HL-60 (cell line): ENCODE data around the gene TC2N.

Source experiments
- DNase-seq, 2 experiments: peaks; one replicate each; pipeline ENCODE4 v3.0.0-alpha.2; 2010 to 2020; ENCODE audit warnings: low read depth in 1 of 2, low spot score in 1 of 2
- H3K27ac ChIP-seq: fragments of 250-450 bp; sonication (Bioruptor Pico); replicated peaks from 2 replicates; pipeline ENCODE4 v1.5.1; 2020; ENCODE audit warnings: mild to moderate bottlenecking, moderate library complexity
- H3K27me3 ChIP-seq: fragments of 250-450 bp; sonication (Bioruptor Pico); 2 replicates; pipeline ENCODE4 v1.5.1; 2021; ENCODE audit warnings: mild to moderate bottlenecking, moderate library complexity; ENCODE audit not compliant: insufficient read depth, poor library complexity, severe bottlenecking
- H3K4me3 ChIP-seq: replicated peaks from 2 replicates; pipeline ENCODE4 v1.5.1; 2011; ENCODE audit warnings: mild to moderate bottlenecking, control low read depth, low read length; ENCODE audit not compliant: insufficient read depth
- GABPA ChIP-seq: IDR thresholded peaks from 2 replicates; pipeline ENCODE4 v1.6.1; 2012; ENCODE audit warnings: low read depth
- POLR2AphosphoS5 ChIP-seq: IDR thresholded peaks from 2 replicates; pipeline ENCODE4 v1.6.1; 2012; ENCODE audit warnings: low read depth
- REST ChIP-seq: IDR thresholded peaks from 2 replicates; pipeline ENCODE4 v1.6.1; 2012; ENCODE audit warnings: low read depth; ENCODE audit not compliant: insufficient replicate concordance
- SPI1 ChIP-seq: IDR thresholded peaks from 2 replicates; pipeline ENCODE4 v1.6.1; 2012; ENCODE audit warnings: low read depth, mild to moderate bottlenecking, borderline replicate concordance
- TF ChIP-seq, protein P1 (sequence below): IDR thresholded peaks from one replicate; pipeline ENCODE4 v1.5.1; 2011; ENCODE audit warnings: low read length, control low read depth, inconsistent platforms; ENCODE audit not compliant: insufficient read depth

Gene TC2N

GRCh38 chr14:91732859-91733477 is 134.4 kb downstream of the TC2N start:
- DNase-seq = no peak
- TF ChIP-seq GABPA (no peak), POLR2AphosphoS5 (no peak), SPI1 (no peak), REST (no peak)
- TF ChIP-seq, protein P1, sequence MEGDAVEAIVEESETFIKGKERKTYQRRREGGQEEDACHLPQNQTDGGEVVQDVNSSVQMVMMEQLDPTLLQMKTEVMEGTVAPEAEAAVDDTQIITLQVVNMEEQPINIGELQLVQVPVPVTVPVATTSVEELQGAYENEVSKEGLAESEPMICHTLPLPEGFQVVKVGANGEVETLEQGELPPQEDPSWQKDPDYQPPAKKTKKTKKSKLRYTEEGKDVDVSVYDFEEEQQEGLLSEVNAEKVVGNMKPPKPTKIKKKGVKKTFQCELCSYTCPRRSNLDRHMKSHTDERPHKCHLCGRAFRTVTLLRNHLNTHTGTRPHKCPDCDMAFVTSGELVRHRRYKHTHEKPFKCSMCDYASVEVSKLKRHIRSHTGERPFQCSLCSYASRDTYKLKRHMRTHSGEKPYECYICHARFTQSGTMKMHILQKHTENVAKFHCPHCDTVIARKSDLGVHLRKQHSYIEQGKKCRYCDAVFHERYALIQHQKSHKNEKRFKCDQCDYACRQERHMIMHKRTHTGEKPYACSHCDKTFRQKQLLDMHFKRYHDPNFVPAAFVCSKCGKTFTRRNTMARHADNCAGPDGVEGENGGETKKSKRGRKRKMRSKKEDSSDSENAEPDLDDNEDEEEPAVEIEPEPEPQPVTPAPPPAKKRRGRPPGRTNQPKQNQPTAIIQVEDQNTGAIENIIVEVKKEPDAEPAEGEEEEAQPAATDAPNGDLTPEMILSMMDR = no peak
- Histone ChIP-seq H3K4me3 (no peak overlapping the region), H3K27me3 (no peaks in the 10 kb centered on the region), H3K27ac (no peak overlapping the region)

GRCh38 chr14:91732439-91732838 is 134.9 kb downstream of the TC2N start:
- Histone ChIP-seq H3K27ac (no peak overlapping the region), H3K27me3 (peaks cover 3% of the 10 kb centered on the region), H3K4me3 (no peak overlapping the region)
- no peak for DNase-seq
- TF ChIP-seq POLR2AphosphoS5 (no peak), GABPA (no peak), REST (no peak), SPI1 (no peak)
- TF ChIP-seq, protein P1 = no peak

DNA sequence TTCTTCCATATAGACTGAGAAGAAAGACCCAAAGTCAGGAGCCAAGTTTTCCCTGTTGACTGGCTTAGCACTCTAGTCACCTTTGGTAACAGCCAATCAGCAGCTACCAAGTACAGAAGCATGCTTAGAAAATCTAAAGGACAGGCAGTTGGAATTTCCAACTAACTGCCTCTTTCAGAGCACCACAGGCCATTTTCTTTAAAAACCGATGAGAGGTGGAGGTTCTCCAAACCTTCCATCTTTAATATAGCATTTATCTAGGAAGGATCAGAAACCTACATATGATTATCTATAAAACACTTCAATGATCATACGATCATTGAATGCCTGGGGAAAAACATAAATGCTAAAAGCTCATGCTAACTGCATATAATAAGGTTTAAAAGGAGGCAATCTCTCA is 135.3 kb downstream of the TC2N start, which contains the start of gene CATSPERB:
TSS of gene CATSPERB (minus strand) at position 101 of the 400 bp plus-strand sequence. CDS start 2,607 bp downstream, outside the sequence.
- no peak within 1 kb of the TSS for H3K27ac ChIP-seq
- no peak within 1 kb of the TSS for H3K4me3 ChIP-seq
- TF ChIP-seq GABPA (no peak), REST (no peak), POLR2AphosphoS5 (no peak), SPI1 (no peak)
- TF ChIP-seq, protein P1 = no peak
- no peak for DNase-seq
- peaks cover 3% of the 10 kb centered on the region for H3K27me3 ChIP-seq
